Muscle of leg (tissue), 16 donors: ENCODE data around the gene TAF11L9. TPM values are rescaled to one million over a fixed set of nuclear protein-coding genes. Genes with fewer than 3 reads are reported as not detected.
"Not testable (repeated sequence)": the region's sequence is repeated elsewhere in the genome, so short reads cannot be mapped to it uniquely, and the experiment has no call there.

Source experiments
- DNase-seq: peaks from one replicate; pipeline ENCODE4 v3.0.0; 2013
- H3K27ac ChIP-seq: one replicate; pipeline ENCODE4 v1.5.1; 2013; ENCODE audit warnings: mild to moderate bottlenecking, low read length, control low read depth
- H3K27me3 ChIP-seq: one replicate; pipeline ENCODE4 v1.6.1; 2013; ENCODE audit warnings: low read length; ENCODE audit not compliant: control insufficient read depth, insufficient read depth
- H3K36me3 ChIP-seq: one replicate; pipeline ENCODE4 v1.6.1; 2013; ENCODE audit warnings: low read length; ENCODE audit not compliant: control insufficient read depth, insufficient read depth
- H3K4me1 ChIP-seq: one replicate; pipeline ENCODE4 v1.6.1; 2013; ENCODE audit warnings: low read length; ENCODE audit not compliant: control insufficient read depth, insufficient read depth
- H3K4me3 ChIP-seq: one replicate; pipeline ENCODE4 v1.5.1; 2013; ENCODE audit warnings: low read length, control low read depth
- H3K9me3 ChIP-seq: replicated peaks from 2 replicates; pipeline ENCODE4 v1.6.1; 2013; ENCODE audit warnings: low read depth, low read length; ENCODE audit not compliant: control insufficient read depth
- WGBS: methylation state at CpG from one replicate; pipeline ENCODE4 v1.1.5; 2013; ENCODE audit warnings: missing lambda C conversion rate; ENCODE audit not compliant: insufficient coverage; 5-methylcytosine and 5-hydroxymethylcytosine counted together
- long read RNA-seq, 11 donors: transcript quantifications; one replicate each; lab custom pipeline, GENCODE V29; 2026
- polyA plus RNA-seq, 8 donors: library from polyadenylated mRNA; unstranded; fragments of 120-200 nt; gene quantifications; one replicate each; pipeline versions ENCODE4 v1.2.1 to v1.2.3, GENCODE V29; 2013; ENCODE audit warnings: inconsistent platforms in 1 of 8, low replicate concordance in 1 of 8; ENCODE audit not compliant: insufficient read length in 8 of 8, insufficient read depth in 1 of 8
- total RNA-seq: library from RNA; stranded (reverse); fragments of 120-200 nt; gene quantifications from one replicate; pipeline ENCODE4 v1.2.4, GENCODE V29; 2013

TAF11L9 gene
- total RNA-seq (not detected), polyA plus RNA-seq (not detected)
- long read RNA-seq, donor 1, result 0 reads
- long read RNA-seq, donor 2, result 0 reads
- long read RNA-seq, donor 3, result 0 reads
- long read RNA-seq, donor 4, result 0 reads
- long read RNA-seq, donor 5, result 0 reads
- long read RNA-seq, donor 6, result 0 reads
- long read RNA-seq, donor 7, result 0 reads
- long read RNA-seq, donor 8, result 0 reads
- long read RNA-seq, donor 9, result 0 reads
- long read RNA-seq, donor 10, result 0 reads
- long read RNA-seq, donor 11, result 0 reads

DNA sequence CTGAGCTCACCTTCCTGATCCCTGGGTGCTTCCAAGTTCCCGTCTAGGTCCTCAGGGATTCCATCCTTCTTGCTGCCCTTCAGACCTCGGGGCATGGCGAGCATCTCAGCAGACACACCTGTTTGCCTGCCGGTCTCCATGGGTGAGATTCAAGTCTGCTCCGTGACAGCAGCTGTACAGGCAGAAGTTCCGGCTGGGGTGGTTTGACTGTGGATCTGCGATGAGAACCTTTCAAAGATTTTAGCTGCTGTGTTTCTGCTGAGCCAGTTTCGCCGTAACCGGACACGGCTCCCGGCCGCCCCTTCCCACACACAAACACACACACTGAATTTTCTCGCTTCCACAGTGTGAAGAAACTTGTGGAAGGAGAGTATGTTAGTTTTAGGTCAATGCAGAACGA is at the start of gene TAF11L9:
TAF11L9 (minus strand) TSS at position 140 of the 400 bp plus-strand sequence.
- not testable (repeated sequence) for H3K36me3 ChIP-seq, H3K4me1 ChIP-seq, DNase-seq, H3K4me3 ChIP-seq, H3K27me3 ChIP-seq, H3K27ac ChIP-seq, H3K9me3 ChIP-seq
- WGBS, result no CpG with 5 or more reads among the region's 15 CpGs

DNA sequence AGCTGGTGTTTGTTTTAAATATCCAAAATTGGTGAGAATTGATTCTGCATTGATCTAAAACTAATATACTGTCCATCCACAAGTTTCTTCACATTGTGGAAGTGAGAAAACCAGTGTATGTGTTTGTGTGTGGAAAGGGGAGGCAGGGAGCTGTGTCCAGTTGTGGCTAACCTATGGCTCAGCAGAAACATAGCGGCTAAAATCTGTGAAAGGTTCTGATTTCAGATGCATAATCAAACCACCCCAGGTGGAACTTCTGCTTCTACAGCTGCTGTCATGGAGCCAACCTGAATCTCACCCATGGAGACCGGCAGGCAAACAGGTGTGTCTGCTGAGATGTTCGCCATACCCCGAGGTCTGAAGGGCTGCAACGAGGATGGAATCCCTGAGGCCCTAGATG is 40.0 kb upstream of the TAF11L9 start, which contains the start of gene TAF11L14:
TAF11L14 (plus strand) TSS at position 301 of the 400 bp plus-strand sequence.
- no peak within 1 kb of the TSS for H3K4me3 ChIP-seq
- H3K27me3 ChIP-seq, result no peaks in the 10 kb centered on the region
- no peak within 1 kb of the TSS for H3K27ac ChIP-seq
- WGBS, result 88% methylated on average over 3 of the region's 5 CpGs
- H3K4me1 ChIP-seq, result no peaks in the 10 kb centered on the region
- no peaks in the 10 kb centered on the region for H3K9me3 ChIP-seq
- DNase-seq, result no peak
- no peaks in the 10 kb centered on the region for H3K36me3 ChIP-seq

DNA sequence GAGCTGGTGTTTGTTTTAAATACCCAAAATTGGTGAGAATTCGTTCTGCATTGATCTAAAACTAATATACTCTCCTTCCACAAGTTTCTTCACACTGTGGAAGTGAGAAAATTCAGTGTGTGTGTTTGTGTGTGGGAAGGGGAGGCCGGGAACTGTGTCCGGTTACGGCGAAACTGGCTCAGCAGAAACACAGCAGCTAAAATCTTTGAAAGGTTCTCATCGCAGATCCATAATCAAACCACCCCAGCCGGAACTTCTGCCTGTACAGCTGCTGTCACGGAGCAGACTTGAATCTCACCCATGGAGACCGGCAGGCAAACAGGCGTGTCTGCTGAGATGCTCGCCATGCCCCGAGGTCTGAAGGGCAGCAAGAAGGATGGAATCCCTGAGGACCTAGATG is 37.6 kb upstream of the TAF11L9 start, which contains the start of gene TAF11L13:
TAF11L13 (plus strand) TSS at position 301 of the 400 bp plus-strand sequence.
- not testable (repeated sequence) for H3K27ac ChIP-seq, H3K4me3 ChIP-seq, H3K27me3 ChIP-seq, H3K36me3 ChIP-seq, H3K4me1 ChIP-seq, DNase-seq, H3K9me3 ChIP-seq
- whole genome bisulfite sequencing, result 100% methylated on average over 1 of the region's 12 CpGs

DNA sequence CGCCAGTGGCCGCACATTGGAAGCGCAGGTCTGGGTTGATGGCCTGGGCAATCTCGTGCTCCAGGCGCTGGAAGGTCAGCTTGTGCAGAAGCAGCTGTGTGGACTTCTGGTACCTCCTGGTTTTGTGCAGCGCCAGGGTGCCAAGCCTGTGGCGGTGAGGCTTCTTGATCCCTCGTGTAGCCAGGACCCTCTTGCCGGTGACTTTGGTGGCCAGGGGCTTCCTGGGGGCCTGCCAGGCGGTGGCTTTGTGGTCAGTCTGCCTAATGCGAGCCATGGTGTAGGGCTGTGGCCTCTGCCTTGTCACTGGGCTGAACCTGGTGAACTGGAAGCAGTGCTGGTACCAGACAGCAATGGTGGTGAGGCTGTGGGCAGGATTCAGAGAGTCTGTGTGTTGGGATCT is 31.5 kb upstream of the TAF11L9 start:
- H3K4me3 ChIP-seq, result no peak overlapping the region
- DNase-seq, result no peak
- H3K27ac ChIP-seq, result no peak overlapping the region
- WGBS, result 95% methylated on average over 11 of the region's 11 CpGs
- H3K36me3 ChIP-seq, result no peaks in the 10 kb centered on the region
- no peaks in the 10 kb centered on the region for H3K4me1 ChIP-seq
- H3K9me3 ChIP-seq, result no peaks in the 10 kb centered on the region
- no peaks in the 10 kb centered on the region for H3K27me3 ChIP-seq

- H3K4me3 ChIP-seq, result no peak overlapping the region
- DNase-seq, result no peak
- H3K27me3 ChIP-seq, result no peaks in the 10 kb centered on the region
- no peaks in the 10 kb centered on the region for H3K9me3 ChIP-seq
- no peak overlapping the region for H3K27ac ChIP-seq
- H3K36me3 ChIP-seq, result no peaks in the 10 kb centered on the region
- 79% methylated on average over 15 of the region's 17 CpGs for WGBS
- no peaks in the 10 kb centered on the region for H3K4me1 ChIP-seq
Observed at GRCh38 chr5:17620627-17621026, 26.4 kb upstream of the TAF11L9 start.

DNA sequence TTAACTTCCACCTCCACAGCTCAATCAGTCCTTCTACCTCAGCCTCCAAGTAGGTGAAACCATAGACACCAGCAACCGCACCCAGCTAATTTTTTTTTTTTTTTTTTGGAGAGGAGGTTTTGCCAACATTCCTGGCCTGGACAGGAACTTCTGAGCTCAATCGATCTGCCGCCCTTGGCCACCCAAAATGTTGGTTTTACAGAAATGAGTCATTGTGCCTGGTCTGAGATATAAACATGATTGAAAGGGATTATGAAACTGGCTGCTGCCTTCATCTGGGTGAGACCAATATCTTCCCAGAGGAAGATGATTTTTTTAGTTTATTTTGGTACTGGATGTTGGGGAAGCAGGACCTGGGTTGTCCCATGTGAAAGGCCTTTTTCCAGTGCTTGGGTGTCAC is 25.2 kb upstream of the TAF11L9 start:
- Histone ChIP-seq H3K4me1 (no peaks in the 10 kb centered on the region), H3K36me3 (no peaks in the 10 kb centered on the region), H3K9me3 (peaks cover 2% of the 10 kb centered on the region), H3K4me3 (no peak overlapping the region), H3K27ac (no peak overlapping the region), H3K27me3 (no peaks in the 10 kb centered on the region)
- WGBS, result no CpG with 5 or more reads among the region's 3 CpGs
- DNase-seq, result no peak

DNA sequence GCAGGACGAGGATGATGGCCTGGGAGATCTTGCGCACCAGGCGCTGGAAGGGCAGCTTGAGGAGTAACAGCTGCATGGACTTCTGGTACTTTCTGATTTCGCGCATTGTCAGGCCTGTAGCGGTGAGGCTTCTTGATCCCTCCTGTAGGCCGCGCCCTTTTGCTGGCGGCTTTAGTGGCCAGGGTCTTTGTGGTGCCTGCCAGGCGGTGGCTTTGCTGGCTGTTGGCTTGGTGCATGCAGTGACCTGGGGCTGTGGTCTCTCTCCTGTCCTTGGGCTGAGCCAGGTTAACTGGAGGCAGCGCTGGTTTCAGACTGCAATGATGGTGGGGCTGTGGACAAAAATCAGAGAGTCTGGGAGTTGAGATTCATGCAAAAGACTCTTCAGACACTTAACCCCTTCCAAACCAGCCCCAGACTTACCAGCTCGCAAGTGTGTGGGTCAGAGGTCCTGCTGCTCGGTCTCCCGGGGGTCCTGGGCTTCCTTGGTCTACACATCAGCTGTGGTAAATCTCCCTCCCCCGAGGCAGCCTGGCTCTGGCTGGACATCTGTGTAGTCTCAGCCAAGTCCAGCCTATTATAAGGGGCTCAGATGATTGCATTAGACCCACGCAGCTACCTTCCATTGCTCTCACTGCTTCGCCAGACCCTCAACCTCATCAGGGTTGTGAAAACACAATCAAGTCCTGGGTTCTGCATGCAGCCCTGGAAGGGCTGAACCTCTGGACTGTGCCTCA is 20.8 kb upstream of the TAF11L9 start:
- Histone ChIP-seq H3K4me3 (no peak overlapping the region), H3K36me3 (no peaks in the 10 kb centered on the region), H3K27me3 (no peaks in the 10 kb centered on the region), H3K27ac (no peak overlapping the region), H3K4me1 (no peaks in the 10 kb centered on the region), H3K9me3 (peaks cover 2% of the 10 kb centered on the region)
- DNase-seq, result no peak
- 92% methylated on average over 11 of the region's 17 CpGs for WGBS

DNA sequence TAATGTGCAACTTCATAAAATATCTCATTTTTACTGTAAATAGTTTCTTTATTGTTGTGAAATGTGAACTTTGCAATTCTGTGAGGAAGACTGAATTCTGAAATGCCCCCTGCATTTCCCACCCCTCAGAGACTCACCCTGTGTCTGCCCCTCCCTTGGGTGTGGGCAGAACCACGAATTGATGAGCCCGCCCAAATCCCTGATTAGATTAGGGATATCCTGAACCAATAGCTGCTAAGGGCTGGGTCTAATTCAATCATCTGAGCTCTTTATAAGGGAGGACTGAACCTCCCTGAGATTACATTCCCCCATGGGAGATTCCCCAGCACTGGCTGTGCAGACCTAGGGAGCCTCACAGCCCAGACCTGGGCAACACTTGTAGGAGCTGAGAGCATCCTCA is 15.9 kb upstream of the TAF11L9 start, which contains the start of gene TAF11L12:
TAF11L12 (plus strand) TSS at position 301 of the 400 bp plus-strand sequence.
- not testable (repeated sequence) for H3K4me1 ChIP-seq, H3K36me3 ChIP-seq, H3K27me3 ChIP-seq, DNase-seq, H3K9me3 ChIP-seq, H3K27ac ChIP-seq, H3K4me3 ChIP-seq
- no CpG with 5 or more reads among the region's 2 CpGs for WGBS

DNA sequence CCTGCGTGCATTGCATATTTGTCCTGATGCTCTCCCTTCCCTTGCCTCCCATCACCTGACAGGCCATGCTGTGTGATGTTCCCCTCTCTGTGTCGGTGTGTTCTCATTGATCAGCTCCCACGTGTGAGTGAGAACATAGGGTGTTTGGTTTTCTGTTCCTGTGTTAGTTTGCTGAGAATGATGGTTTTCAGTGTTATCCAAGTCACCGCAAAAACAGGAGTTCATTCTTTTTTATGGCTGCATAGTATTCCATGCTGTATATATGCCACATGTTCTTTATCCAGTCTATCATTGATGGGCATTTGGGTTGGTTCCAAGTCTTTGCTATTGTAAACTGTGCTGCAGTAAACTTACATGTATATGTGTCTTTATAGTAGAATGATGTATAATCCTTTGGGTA is 13.3 kb upstream of the TAF11L9 start:
- not testable (repeated sequence) for DNase-seq, H3K36me3 ChIP-seq, H3K4me3 ChIP-seq, H3K27me3 ChIP-seq, H3K9me3 ChIP-seq, H3K27ac ChIP-seq, H3K4me1 ChIP-seq
- WGBS, result no CpG with 5 or more reads among the region's 4 CpGs

GRCh38 chr5:17604951-17605350 is 10.8 kb upstream of the TAF11L9 start:
- no peaks in the 10 kb centered on the region for H3K4me1 ChIP-seq
- H3K27me3 ChIP-seq, result no peaks in the 10 kb centered on the region
- DNase-seq, result no peak
- no peaks in the 10 kb centered on the region for H3K36me3 ChIP-seq
- no peak overlapping the region for H3K4me3 ChIP-seq
- WGBS, result 90% methylated on average over 5 of the region's 14 CpGs
- no peaks in the 10 kb centered on the region for H3K9me3 ChIP-seq
- H3K27ac ChIP-seq, result no peak overlapping the region
